Measurements from ENCODE around the gene CNOT1. TPM values are rescaled to one million over a fixed set of nuclear protein-coding genes. Genes with fewer than 3 reads are reported as not detected.

CNOT1 gene
- total RNA-seq, 6 experiments from 2014 or later, result 53.8 to 74.9 (median 65.5) TPM

- 79% methylated on average over 3 of the region's 4 CpGs for WGBS (ENCODE audit: insufficient coverage, low coverage, low lambda C conversion rate, missing lambda C conversion rate)
- intact Hi-C loops (cut with DNase I), result no loop called here
- H3K27ac ChIP-seq, result no peak overlapping the region
- H3K9me3 ChIP-seq, result no peaks in the 10 kb centered on the region
- TF ChIP-seq, protein P1, sequence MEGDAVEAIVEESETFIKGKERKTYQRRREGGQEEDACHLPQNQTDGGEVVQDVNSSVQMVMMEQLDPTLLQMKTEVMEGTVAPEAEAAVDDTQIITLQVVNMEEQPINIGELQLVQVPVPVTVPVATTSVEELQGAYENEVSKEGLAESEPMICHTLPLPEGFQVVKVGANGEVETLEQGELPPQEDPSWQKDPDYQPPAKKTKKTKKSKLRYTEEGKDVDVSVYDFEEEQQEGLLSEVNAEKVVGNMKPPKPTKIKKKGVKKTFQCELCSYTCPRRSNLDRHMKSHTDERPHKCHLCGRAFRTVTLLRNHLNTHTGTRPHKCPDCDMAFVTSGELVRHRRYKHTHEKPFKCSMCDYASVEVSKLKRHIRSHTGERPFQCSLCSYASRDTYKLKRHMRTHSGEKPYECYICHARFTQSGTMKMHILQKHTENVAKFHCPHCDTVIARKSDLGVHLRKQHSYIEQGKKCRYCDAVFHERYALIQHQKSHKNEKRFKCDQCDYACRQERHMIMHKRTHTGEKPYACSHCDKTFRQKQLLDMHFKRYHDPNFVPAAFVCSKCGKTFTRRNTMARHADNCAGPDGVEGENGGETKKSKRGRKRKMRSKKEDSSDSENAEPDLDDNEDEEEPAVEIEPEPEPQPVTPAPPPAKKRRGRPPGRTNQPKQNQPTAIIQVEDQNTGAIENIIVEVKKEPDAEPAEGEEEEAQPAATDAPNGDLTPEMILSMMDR (IDR thresholded peaks at IDR 0.05), result no peak
- TF ChIP-seq POLR2A (IDR thresholded peaks at IDR 0.05), result no peak
- no peak overlapping the region for H3K4me3 ChIP-seq
- no peaks in the 10 kb centered on the region for H3K27me3 ChIP-seq
- DNase-seq (no peak), ATAC-seq (no peak)
- H3K4me1 ChIP-seq, result no peaks in the 10 kb centered on the region
- no peaks in the 10 kb centered on the region for H3K36me3 ChIP-seq
Observed at GRCh38 chr16:58656899-58657298, 27.3 kb upstream of the CNOT1 start.

- intact Hi-C loops (cut with DNase I), result no loop called here
- WGBS (ENCODE audit: insufficient coverage, low coverage, low lambda C conversion rate, missing lambda C conversion rate), result 91% methylated on average over 4 of the region's 8 CpGs
- no peak for TF ChIP-seq POLR2A (IDR thresholded peaks at IDR 0.05)
- TF ChIP-seq, protein P1 (IDR thresholded peaks at IDR 0.05), result no peak
- H3K36me3 ChIP-seq, result no peaks in the 10 kb centered on the region
- DNase-seq (no peak), ATAC-seq (peak in 1 of 4 donors; percentile 28)
- H3K27me3 ChIP-seq, result no peaks in the 10 kb centered on the region
- no peak overlapping the region for H3K27ac ChIP-seq
- no peaks in the 10 kb centered on the region for H3K9me3 ChIP-seq
- H3K4me1 ChIP-seq, result no peaks in the 10 kb centered on the region
- no peak overlapping the region for H3K4me3 ChIP-seq
Observed at GRCh38 chr16:58655215-58655596, 25.6 kb upstream of the CNOT1 start.

DNA sequence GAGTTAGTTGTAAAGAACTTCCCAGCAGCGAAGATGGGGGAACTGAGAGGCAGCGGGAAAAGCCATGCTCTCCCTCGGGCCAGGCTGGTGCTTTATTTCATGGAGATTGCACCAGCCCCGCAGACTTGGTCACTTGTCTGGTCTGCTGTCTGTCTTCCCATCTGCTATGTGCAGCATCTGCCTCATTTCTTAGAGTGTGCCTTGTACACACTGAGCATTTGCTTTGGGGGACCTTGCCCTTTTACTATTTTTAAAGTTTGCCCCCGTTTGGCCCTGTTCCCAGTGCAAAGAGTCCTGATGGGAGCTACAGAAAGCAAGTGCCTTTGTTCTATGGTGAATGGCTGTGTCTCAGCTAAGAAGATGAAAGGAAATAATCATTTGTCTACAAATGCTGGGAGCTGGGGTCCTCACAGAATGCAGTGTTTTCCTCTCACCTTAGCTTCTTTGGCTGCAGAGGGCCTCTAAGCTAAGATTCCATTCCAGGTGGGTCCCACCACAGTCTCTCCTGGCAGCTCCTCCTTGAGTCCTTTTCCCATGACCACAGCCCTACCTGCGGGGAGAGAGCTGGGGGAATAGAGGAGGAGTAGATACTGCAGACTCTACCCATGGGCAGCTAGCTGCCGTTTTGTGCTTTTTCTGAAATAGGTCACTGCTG, 25.1 kb upstream of the CNOT1 start:
- no peak overlapping the region for H3K27ac ChIP-seq
- intact Hi-C loops (cut with DNase I), result no loop called here
- no peaks in the 10 kb centered on the region for H3K9me3 ChIP-seq
- H3K4me1 ChIP-seq, result no peaks in the 10 kb centered on the region
- no peak overlapping the region for H3K4me3 ChIP-seq
- no peaks in the 10 kb centered on the region for H3K27me3 ChIP-seq
- 50% methylated on average over 1 of the region's 7 CpGs for WGBS (ENCODE audit: insufficient coverage, low coverage, low lambda C conversion rate, missing lambda C conversion rate)
- ATAC-seq (no peak), DNase-seq (no peak)
- H3K36me3 ChIP-seq, result no peaks in the 10 kb centered on the region
- TF ChIP-seq POLR2A (IDR thresholded peaks at IDR 0.05), result no peak
- TF ChIP-seq, protein P1 (IDR thresholded peaks at IDR 0.05), result no peak

DNA sequence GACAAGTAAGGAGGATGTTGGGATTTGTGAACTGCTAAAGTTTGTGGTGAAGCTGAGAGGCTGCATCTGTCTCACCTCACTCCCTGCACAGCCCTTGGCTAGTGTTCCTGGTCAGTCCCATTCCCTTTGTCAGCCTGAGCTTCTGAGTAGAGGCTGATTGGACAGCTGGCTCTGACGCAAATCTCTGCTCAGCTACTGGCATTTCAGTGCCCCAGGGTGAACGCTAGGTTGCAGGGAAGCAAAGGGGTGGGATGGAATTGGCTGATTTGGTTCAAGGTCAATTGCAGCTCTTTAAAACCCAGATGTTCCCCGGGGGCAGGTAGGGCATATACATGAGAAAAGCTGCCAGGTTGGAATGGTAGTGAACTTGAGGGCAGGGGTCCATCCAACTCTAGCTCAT, 23.1 kb upstream of the CNOT1 start:
- Histone ChIP-seq H3K36me3 (no peaks in the 10 kb centered on the region), H3K4me1 (no peaks in the 10 kb centered on the region), H3K27me3 (no peaks in the 10 kb centered on the region), H3K9me3 (no peaks in the 10 kb centered on the region), H3K4me3 (no peak overlapping the region), H3K27ac (no peak overlapping the region)
- intact Hi-C loops (cut with DNase I), result no loop called here
- TF ChIP-seq POLR2A (IDR thresholded peaks at IDR 0.05), result no peak
- TF ChIP-seq, protein P1 (IDR thresholded peaks at IDR 0.05), result no peak
- ATAC-seq (no peak), DNase-seq (no peak)
- WGBS (ENCODE audit: insufficient coverage, low coverage, low lambda C conversion rate, missing lambda C conversion rate), result 66% methylated on average over 3 of the region's 3 CpGs

DNA sequence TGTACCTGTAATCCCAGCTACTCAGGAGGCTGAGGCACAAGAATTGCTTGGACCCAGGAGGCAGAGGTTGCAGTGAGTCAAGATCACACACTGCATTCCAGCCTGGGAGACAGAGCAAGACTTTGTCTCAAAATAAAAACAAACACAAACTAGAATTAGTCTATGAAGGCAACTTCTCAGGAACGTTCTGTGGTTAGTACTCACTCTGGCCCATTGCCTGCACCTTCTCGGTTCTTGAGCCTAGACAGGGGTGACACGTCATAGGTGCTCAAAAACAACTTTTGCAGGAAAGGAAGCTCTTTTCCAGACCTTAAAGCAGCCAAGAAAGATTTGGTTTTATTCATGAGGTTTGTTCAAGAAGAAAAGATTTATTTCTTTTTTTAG, 22.3 kb upstream of the CNOT1 start:
- intact Hi-C loops (cut with DNase I), result no loop called here
- H3K9me3 ChIP-seq, result no peaks in the 10 kb centered on the region
- ATAC-seq, result no peak
- no peak overlapping the region for H3K27ac ChIP-seq
- no peaks in the 10 kb centered on the region for H3K27me3 ChIP-seq
- TF ChIP-seq, protein P1 (IDR thresholded peaks at IDR 0.05), result no peak
- no peak for TF ChIP-seq POLR2A (IDR thresholded peaks at IDR 0.05)
- H3K4me1 ChIP-seq, result no peaks in the 10 kb centered on the region
- no peak overlapping the region for H3K4me3 ChIP-seq
- no peak for DNase-seq
- WGBS (ENCODE audit: insufficient coverage, low coverage, low lambda C conversion rate, missing lambda C conversion rate), result 50% methylated on average over 3 of the region's 3 CpGs
- H3K36me3 ChIP-seq, result no peaks in the 10 kb centered on the region

All from right lobe of liver (tissue), 6 donors.